CD4-positive, alpha-beta T cell treated with Interleukin-1 beta for 1 hour (primary cell): ENCODE results near the gene CCNT2.
"Not testable (repeated sequence)": the region's sequence is repeated elsewhere in the genome, so short reads cannot be mapped to it uniquely, and the experiment has no call there.

Experiments
- DNase-seq, 2 donors: peaks; one replicate each; pipeline ENCODE4 v3.0.0-alpha.2; 2020 to 2022

The CCNT2 gene

DNA sequence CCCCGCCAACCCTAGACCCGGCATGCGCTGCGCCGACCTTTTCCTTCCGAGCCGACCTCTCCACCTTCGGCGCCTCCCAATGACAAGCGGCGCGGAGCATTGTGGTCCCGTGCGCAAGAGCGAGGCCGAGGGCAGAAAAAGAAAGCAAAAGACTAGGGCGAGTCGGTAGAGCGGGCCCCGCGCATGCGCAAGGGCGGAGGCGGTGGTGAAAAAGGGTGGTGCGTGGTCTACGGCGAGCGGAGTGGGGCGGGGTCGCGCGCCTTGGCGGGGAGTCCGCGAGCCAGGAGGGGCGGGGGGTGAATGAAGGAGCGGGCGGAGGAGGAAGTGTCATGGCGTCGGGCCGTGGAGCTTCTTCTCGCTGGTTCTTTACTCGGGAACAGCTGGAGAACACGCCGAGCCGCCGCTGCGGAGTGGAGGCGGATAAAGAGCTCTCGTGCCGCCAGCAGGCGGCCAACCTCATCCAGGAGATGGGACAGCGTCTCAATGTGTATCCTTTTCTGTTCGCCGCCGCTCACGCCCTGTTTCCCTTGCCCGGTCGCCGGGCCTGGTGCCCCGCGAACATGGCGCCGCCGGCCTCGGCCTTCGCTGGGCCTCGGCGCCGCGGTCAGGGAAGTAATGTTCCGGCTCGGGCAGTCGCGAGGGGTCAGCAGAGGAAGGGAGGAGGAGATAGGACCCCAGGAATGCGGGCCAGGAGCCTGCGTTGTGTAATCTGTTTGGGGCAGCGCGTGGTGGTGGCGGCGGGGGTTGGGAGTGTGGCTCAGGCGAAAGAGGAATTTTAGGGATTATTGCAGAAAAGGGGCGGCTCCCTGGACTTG is at the start of gene CCNT2:
CCNT2 (plus strand) TSS at position 297 of the 815 bp plus-strand sequence; CDS start at position 330, 33 bp downstream.
- peak; percentile 100 for DNase-seq

DNA sequence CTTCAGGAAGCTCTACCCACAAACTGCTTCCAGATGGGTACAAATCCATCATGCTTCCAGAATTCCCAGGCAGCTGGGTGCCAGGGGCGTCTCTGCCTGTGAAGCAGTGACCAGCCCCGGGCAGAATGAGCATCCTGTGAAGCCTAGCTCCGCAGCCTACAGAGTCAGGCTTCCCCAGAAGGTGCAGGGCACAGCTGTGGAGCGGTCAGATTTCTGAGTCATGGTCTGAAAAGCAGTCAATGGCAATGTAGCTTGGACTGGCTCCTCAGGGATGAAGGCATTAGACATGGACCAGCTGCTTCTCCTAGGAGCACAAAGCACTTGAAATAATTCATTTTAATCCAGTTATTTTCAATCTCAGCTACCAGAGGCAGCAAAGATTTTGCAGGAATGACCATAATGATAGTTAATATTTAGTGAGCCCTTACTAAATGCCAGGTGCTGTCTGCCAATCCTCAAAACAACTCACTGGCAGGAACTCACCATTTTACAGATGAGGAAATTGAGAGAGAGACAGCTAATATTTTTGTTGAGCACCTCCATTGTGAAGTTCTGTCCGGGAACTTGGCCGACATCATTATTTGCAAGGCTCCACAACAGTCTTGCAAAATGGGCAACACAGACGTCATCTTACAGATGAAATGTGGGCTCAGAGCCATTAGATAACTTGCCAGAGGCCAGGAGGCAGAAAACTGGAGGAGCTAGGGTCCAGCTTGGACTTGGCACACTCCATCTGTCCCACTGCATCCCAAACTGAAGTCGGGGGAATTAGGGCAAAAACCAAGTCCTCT is 48.5 kb upstream of the CCNT2 start:
- no peak for DNase-seq

- no peak for DNase-seq
Observed at GRCh38 chr2:134873152-134873551, 45.5 kb upstream of the CCNT2 start.

DNA sequence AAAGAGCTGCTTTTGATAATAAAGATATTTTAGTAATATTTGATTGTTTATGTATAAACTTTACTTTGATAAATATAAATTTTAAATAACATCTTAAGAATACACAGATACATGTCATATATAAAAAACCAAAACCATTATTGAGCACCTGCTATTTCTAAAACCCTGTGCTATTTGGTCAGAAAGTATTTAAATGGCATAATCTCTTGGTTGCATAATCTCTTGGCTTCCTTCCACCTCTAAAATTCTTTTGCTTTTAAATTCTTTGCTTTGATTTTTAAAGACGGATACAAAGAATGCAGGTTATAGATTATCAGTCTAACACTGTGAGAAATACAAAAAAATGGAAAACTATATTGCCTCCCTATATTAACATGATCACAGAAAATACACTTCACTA is 43.3 kb upstream of the CCNT2 start:
- no peak for DNase-seq

DNA sequence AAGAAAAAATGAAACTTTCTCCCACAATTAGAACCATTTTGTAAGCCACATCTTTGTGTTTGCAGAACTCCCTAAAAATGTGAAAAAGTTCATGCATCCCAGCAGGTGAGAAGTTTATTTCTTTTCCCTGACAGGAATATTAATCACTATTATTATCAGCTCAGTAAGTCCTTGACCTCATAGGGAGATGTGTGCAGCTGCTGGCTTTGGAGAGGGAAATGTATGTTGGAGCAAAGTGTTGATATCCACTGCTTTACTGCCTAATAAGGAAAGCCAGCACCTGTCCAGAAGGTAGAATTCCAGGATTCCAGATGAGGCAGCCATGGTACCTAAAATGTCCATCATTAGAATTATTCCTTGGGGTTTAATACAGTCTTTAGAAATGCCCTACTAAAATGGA is 35.8 kb upstream of the CCNT2 start:
- no peak for DNase-seq

DNA sequence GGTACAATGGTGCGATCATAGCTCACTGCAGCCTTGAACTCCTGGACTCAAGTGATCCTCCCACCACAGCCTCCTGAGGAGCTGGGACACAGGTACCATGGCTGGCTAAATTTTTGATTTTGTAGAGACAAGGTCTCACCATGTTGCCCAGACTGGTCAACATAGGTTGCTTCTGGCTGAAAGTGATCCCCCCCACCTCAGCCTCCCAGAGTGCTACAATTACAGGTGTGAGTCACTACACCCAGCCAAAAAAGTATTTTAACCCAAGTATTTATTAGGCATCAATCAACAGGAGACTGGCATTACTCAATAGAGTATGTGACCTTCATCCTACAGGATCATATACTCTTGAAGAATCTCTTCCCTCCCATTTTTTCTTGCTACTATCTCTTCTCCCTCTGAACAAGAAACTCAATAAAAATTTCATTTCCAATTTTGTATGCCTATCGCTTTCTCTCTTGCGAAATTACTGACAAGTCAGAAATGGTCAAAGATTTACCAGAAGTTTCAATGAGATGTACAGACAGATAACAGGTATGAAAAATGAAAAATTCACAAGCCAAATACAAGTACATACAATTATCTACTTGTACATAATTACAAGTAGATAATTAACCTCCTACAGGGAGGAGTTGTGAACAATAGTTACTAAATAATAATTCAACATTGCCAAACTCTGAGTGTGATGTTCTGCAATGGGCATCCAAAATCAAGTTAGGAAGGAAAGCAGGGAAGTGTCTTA is 34.9 kb upstream of the CCNT2 start:
- DNase-seq = no peak

GRCh38 chr2:134884435-134884834 is 34.2 kb upstream of the CCNT2 start:
- no peak for DNase-seq

DNA sequence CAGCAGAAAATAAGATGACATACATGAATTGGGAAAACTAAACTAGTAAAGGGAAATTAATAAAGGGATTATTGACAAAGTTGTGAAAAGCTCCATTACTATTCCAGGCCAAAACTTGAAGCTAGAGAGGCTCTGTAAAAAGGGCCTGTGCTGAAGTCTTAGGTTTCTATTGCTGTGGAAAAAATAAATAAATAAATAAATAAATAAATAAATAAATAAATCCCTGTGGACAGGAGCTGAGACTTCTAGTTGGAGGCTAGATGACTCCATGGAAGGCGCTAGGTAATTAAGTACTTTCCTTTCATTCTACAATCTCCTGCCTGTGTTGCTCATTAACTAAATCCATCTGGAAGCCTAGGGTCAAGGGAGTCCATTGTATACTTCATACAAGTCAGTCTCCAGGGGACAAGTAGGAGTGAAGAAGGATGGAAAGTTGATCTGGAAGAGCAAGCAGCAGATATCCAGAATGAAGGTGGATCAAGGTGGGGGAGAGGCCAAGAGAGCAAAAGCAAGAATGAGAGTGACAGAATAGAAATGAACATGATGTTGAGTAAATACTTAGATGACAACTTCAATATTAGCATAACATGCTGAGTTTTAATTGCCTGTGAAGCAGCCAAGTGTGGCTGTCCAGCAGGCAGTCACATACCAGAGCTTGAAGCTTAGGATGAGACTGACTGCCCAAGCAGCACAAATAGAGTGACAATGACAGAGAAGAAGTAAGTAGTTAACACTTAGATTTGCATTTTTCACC is 26.2 kb upstream of the CCNT2 start:
- no peak for DNase-seq

DNA sequence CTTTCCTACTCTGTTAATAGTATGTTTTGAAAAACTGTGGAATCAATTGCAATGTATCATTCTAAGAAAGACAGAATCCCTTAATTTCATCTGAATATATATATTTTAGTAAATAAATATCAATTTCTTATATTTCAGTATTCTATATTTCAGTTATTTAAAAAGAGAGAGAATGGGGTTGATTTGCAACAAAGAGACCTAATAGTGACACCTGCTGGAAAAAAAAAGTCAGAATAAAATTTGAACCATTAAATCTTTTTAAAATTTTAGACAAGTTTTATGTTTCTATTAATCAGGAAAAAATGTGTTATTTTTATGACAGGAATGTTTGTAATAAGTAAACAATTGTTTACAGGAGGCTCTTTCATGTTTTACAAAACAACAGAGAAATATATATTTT is 20.7 kb upstream of the CCNT2 start:
- peak in 1 of 2 donors; percentile 6 for DNase-seq

DNA sequence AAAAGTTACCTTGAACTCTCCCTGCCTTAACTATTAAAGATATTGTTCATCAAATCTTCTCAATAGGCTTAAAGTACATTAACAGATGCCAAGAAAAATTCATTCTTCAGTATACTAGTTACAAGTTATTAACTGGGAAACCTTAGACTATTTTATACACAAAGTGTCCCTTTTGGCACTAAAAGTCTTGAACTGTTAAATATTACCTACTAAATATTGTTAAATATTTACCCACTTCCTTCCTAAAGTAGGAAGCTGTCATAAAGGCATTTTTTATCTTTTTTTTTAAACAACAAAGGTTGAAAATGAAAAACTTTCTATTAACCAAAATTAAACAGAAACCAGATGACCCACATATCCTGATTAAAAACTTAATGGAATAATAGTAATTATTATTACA is 19.4 kb upstream of the CCNT2 start:
- no peak for DNase-seq

DNA sequence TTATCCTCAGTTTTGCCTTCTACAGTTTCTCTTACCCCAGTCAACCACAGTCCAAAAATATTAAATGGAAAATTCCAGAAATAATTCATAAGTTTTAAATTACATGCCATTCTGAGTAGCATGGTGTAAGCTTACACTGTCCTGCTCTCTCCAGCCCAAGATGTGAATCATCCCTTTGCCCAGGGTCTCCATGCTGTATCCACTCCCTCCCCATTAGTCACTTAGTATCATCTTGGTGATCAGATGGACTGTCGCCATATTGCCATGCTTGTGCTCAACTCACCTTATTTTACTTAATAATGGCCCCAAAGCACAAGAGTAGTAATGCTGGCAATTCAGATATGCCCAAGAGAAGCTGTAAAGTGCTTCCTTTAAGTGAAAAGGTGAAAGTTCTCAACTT is 18.5 kb upstream of the CCNT2 start:
- no peak for DNase-seq

DNA sequence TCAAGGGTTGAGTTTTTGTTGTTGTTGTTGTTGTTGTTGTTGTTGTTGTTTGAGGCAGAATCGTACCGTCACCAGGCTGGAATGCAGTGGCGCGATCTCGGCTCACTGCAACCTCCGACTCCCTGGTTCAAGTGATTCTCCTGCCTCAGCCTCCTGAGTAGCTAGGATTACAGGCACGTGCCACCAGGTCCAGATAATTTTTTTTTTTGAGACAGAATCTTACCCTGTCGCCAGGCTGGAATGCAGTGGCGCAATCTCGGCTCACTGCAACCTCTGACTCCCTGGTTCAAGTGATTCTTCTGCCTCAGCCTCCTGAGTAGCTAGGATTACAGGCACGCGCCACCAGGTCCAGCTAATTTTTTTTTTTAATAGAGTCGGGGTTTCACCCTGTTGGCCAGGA is 14.9 kb upstream of the CCNT2 start:
- DNase-seq = not testable (repeated sequence)

DNA sequence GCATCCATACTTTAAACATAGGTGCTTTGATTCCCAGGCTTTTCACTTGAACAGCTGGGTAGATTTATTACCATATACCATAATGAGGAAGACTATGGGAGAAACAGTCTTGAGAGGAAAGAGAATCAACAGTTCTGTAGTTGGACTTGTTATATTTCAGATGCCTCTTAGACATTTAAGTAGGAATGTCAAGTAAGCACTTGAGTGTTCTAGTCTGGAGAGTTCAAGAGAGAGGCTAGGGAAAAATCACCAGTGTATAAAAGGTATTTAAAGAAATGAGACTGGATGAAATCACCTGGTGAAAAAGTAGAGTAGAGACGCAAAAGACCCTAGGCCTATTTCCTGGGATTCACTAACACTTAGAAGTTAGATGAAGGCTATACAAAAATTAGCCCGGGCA is 13.5 kb upstream of the CCNT2 start:
- no peak for DNase-seq

DNA sequence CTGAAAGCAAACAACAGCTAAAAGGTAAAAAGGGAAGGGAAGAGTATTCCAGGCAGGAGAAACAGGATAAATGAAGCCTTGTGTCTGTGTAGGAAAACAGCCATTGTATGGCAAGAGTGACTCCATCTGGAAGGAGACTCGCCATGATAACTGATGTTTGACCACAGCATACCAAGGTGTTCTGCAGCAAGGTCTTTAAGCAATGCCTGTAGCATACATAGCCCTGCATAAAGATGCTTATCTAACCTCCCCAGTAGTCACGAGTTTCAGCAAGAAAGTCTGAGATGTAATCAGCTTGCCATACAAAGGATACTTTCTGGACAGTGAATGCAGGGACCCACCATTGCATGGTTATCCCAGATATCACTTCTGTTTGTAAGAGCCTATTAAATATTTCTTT is 11.9 kb upstream of the CCNT2 start:
- no peak for DNase-seq

- not testable (repeated sequence) for DNase-seq
Observed at GRCh38 chr2:134907441-134908116, 11.0 kb upstream of the CCNT2 start.

GRCh38 chr2:134910763-134911399 is 7.7 kb upstream of the CCNT2 start:
- DNase-seq = no peak

DNA sequence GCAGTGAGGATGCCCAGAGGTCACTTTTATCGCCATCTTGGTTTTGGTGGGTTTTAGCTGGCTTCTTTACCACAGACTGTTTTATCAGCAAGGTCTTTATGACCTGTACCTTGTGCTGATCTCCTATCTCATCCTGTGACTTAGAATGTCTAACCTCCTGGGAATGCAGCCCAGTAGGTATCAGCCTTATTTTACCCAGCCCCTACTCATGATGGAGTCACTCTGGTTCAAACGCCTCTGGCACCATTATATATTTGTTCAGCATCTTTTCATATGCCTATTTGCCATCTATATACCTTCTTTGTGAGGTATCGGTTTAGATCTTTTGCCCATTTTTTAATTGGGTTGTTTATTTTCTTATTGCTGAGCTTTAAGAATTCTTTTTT is 7.2 kb upstream of the CCNT2 start:
- DNase-seq = no peak

DNA sequence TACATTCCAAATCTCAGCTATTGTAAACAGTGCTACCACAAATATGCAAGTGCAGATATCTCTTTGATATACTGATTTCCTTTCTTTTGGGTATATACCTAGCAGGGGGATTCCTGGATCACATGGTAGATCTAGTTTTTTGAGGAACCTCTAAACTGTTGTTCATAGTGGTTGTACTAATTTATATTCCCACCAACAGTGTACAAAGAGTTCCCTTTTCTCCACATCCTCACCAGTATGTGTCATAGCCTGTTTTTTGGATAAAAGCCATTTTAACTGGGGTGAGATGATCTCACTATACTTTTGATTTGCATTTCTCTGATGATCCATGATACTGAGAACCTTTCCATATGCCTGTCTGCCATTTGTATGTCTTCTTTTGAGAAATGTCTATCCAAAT is 6.3 kb upstream of the CCNT2 start:
- no peak for DNase-seq

DNA sequence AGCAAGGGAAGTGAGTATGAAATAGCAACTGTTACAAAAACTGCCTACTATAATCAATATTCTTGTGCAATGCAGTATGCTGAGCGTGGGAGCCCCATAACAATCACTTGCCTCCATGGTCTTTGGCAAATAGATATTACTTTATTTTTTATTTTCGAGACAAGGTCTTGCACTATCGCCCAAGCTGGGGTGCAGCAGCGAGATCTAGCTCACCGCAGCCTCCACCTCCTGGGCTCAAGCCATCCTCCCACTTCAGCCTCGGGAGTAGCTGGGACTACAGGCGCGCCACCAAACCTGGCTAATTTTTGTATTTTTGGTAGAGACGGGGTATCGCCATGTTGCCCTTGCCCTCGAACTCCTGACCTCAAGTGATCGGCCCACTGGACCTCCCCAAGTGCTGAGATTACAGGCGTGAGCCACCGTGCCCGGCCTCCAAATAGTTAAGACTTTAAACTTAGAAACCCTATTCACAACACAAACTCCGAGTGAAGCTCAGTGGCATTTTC is 1.2 kb upstream of the CCNT2 start:
- no peak for DNase-seq

DNA sequence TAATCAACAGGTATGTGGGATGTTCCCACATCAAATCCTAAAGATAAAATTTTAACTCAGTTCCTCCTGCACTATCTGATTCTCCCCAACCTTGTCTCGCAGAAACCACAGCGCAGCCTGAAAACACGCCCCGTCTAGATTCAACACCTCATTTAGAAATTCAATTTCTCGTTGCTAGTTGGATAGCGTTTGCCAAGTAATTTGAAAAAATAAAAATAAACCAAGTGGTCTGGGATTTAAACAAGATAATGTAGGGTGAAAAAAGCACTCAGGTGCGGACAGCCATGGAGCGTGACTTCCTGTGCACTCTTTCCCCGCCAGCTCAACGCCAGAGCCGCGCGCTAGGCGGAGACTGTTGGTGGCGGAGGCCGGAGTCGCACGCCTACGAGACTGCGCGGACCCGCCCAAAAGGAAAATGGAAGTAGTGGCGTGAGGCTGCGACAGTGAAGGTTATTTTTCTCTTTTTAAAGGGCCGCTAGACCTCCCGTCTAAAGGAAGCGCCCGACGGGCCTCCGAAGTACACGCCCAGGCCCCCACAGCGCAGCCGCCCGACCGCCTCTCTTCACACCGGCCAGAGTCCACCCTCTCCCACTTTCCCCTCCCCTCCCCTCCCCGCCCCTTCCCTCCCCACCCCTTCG is 615 bp upstream of the CCNT2 start:
- peak in 1 of 2 donors; percentile 88 for DNase-seq
